HG02678 (cell line): Measurements from ENCODE around the gene ALDH1B1.
"Not testable (repeated sequence)": the region's sequence is repeated elsewhere in the genome, so short reads cannot be mapped to it uniquely, and the experiment has no call there.

Experiments used
- ATAC-seq: cut with Tn5 transposase; IDR thresholded peaks from one replicate; pipeline ENCODE4 v1.9.1; 2021; ENCODE audit warnings: mild to moderate bottlenecking, moderate library complexity; ENCODE audit not compliant: unreplicated experiment

Gene ALDH1B1

GRCh38 chr9:38360839-38361472, 31.5 kb upstream of the ALDH1B1 start:
- ATAC-seq = no peak

DNA sequence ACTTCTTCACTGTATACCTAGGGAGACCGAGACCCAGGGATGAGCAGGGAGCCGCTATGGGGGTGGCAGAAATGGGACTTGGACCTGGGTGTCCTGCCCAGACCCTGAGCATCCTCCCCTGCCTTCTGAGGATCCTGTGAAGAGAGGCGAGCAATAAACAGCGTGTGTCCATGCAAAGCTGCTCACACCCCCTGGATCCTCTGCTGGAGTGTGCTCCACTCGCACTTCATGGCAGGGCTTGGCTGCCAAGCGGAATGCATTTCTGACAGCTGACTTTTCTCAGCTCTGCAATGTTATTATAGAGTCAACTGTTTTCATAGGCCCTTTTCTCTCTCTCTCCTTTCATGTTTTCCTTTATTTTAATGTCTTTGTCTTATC, 31.0 kb upstream of the ALDH1B1 start:
- ATAC-seq = no peak

DNA sequence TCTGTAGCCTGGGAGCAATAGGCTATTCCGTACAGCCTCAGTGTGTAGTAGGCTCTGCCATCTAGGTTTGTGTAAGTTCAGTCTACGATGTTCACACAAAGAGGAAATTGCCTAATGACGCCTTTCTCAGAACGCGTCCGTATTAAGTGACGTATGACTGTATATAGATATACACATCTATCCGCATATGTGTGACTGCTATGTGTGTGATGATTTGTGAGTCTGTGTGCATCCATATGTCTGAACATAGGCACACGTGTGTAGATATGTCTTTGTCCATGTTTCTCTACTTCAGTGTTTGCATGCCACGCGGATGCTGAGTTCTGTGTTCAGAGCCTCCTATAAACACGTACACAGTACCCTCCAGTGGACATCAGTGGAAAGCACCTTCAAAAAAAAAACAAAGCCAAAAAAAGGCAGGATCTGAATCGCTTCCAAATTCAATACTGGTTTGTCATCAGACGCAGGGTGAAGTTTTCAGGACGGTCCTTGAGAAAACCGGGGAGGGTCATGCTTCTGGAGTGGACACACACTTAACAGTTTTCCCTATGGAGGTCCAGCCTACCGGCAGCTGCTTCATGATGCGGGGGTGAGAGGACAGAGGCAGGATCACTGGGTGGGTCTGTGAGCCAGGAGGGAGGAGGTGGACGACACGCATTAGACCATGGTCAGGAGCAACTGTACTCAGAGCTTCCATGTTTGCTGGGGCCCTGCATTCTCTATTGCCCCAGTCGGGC, 29.5 kb upstream of the ALDH1B1 start:
- peak; percentile 54 for ATAC-seq

DNA sequence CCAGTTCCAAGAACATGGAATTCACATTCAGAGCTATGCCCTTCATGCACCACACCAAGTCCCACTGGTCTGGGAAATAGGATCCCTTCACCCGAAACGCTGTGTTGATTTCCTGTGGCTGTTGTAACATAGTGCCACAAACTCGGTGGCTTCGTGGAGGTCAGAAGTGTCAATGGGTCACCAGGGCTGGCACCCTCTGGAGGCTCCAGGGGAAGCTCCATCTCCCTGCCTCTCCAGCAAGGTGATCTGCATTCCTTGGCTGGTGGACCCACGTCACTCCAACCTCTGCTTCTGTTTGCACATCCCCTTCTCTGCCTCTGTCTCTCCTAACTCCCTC, 28.9 kb upstream of the ALDH1B1 start:
- no peak for ATAC-seq

DNA sequence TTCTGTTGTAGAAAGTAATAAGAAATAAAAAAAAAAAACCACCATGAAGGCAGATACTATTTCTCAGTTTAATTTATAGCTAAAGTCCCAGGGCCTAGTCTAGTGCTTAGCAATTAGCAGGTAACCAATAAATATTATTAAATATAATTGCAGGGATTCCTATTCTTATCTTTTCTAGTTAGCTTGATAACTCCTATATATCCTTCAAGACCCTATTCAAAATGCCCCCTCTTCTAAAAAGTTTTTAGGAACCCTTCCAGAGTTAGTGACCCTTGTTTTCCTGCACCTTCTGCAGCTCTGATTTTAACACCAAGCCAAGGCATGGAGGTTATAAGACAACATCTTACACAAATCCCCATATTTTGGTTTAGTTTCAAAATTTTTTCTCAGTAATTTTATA, 24.6 kb upstream of the ALDH1B1 start:
- ATAC-seq = no peak

DNA sequence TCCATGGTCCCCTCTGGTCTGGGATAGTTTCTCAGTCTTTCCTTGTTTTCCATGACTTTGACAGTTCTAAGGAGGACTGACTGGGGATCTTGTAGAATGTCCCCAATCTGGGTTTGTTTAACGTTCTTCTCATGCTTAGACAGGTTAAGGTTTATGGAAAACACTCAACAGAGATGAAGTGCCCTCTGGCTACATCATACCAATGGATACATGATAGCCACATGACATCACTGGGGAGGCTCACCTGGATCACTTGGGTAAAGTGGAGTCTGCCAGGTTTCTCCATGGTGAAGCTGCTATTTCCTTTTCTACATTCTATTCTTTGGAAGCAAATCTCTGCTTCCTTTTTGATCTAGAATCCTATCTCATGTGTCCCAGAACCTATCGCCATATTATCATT, 23.8 kb upstream of the ALDH1B1 start:
- no peak for ATAC-seq

DNA sequence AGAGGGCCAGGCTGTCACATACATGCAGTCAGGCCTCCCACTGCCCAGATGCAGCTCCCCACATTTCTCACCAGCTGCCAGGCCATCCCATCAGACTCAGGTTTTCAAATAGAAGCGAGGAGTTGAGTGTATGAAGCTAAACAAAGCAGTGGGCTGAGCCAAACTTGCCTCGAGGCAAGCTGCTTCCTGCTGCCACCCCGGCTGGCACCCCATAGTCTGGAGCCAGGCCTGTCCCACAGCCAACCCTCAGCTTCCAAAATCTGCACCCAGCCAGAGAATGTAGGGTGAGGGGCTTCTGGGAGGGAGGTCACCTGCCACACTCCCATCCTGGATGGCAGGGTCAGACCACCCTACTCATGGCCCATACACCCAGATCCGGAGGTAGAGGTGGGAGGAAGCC, 22.3 kb upstream of the ALDH1B1 start:
- no peak for ATAC-seq

DNA sequence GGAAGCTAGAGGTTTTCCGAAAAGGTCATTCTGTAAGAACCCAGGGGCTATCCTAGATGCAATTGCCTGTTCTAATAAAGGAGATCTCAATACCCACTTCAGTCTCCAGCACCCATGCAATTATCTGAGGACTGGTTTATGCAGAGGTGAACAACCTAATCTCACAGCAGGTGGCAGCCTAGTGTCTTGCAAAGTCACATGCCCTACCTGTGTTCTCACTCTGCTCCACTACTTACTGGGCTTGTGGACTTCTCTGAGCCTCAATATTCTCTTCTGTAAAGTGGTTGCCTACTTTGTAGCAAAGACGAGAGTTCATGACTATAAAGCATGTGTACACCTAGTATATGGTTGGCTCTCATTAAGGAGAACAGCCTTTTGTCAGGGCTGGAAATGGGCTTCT, 21.0 kb upstream of the ALDH1B1 start:
- ATAC-seq = peak; percentile 75

GRCh38 chr9:38372762-38373619, 19.5 kb upstream of the ALDH1B1 start:
- no peak for ATAC-seq

DNA sequence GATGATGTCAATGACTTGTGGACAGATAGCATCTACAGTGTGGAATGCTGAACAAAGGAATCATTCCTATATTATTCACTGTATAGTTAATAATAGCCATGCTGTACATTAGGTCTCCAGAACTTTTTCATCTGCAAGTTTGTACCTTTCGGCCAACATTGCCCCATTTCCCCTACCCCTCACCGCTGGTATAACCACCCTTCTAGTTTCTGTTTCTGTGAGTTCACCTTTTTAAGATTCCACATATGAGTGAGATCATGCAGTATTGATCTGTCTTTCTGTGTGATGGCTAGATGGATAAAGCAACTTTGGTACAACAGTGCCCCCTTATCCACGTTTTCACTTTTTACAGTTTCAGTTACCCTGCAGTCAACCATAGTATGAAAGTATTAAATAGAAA, 18.8 kb upstream of the ALDH1B1 start:
- no peak for ATAC-seq

DNA sequence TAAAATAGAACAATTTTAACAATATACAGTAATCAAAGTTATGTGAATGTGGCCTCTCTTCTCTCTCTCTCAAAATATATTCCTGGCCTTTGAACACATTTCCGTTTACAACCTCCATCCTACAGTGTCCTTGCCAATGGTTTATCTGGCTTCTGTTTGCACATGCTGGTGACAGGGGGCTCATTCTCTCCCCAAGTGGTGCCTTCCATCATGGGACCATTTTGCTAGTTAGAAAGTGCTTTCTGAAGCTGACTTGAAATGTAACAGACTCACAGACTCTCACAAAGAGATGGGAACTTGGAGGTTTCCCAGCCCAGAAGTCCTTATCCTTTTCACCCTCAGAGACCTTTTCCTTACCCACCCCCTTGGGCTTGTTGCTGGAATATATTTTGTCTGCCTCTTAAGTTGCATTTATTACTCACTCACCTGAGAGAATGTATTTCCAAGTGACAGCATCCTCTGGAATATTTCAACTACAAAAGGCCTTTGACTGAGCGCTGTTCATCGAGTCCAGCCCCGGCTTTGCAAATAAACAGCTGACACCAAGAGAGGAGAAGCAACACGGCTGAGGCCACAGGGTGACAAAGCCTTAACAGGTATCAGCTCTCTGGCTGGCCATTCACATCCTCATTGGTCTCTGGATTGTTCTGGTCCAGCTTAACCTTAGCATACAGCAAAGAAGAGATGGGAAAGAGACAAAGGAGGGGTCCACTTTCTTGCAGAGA, 17.5 kb upstream of the ALDH1B1 start:
- ATAC-seq = no peak

DNA sequence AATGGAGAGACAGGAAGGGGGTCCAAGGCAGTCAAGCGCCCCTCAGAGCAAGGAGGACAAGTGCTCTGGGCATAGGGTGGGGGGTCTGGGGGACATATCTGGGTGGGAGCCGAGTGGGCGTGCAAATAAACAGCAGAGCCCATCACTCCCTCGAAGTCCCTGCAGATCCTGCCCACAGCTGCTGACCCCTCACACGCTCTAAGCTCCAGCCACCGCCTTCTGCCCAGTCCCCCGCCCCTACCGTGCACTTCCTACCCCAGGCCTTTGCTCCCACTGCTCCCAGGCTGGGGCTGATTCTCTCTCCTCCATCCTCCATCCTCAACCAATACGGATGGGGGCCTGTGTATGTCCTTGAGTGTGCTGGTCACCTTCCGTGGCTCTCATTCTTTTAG, 16.9 kb upstream of the ALDH1B1 start:
- ATAC-seq = no peak

DNA sequence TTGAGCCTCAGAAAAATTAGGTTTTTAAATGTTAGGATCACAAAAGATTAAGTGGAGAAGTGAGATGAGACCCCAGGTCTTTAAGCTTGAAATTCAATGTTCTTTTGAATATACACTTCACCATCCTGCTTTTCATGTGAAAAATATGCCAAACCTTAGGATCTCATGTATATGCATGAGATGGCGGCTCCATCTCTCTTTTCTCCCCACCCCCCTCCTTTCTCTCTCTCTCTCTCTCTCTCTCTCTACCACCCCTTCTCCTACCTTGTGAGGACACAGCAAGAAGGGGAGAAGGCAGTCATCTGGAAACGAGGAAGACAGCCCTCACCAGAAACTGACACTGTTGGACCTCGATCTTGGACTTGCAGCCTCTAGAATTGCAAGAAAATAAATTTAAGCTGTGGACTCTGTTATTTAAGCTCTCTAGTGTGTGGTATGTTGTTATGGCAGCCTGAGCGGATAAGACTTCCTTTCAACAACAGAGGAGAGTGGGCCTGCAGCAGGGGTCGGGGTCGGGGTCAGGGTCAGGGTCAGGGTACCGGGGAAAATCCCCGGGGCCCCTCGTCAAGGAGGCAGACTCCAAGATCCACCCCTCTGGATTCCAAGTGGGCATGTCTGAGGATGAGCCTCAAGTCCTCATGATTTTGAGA, 16.4 kb upstream of the ALDH1B1 start:
- ATAC-seq = no peak

- ATAC-seq = not testable (repeated sequence)
These were observed 15.0 kb upstream of the ALDH1B1 start for GRCh38 chr9:38377336-38378083.

DNA sequence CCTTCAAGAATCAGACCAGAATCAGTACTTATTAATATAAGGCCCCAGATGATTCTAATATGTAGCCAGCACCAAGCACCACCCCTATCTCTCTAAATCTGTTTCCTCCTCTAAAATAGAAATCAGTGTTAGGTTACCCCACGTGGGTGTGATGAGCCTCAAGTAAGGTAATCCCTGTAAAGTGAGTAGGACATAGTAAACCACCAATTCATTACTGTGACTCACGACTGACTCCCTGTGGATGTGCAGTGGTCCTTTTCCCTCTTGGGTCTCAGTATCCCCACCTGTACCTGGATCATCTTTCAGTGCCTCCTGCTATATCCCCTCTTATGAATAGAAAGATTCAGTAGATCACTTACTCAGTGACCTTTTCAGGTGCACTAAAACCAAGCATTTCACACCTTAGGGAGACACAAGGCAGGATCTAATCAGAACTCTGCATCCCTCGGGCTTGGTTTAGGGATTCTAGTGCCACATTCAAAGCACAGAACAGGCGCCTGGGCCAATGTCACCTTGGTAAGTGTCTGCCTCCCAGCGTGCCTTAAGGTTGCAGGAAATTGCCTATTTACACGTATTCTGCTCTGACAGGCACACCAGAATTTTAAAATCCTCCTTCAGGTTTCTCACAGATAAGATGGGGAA, 12.2 kb upstream of the ALDH1B1 start:
- ATAC-seq = no peak

DNA sequence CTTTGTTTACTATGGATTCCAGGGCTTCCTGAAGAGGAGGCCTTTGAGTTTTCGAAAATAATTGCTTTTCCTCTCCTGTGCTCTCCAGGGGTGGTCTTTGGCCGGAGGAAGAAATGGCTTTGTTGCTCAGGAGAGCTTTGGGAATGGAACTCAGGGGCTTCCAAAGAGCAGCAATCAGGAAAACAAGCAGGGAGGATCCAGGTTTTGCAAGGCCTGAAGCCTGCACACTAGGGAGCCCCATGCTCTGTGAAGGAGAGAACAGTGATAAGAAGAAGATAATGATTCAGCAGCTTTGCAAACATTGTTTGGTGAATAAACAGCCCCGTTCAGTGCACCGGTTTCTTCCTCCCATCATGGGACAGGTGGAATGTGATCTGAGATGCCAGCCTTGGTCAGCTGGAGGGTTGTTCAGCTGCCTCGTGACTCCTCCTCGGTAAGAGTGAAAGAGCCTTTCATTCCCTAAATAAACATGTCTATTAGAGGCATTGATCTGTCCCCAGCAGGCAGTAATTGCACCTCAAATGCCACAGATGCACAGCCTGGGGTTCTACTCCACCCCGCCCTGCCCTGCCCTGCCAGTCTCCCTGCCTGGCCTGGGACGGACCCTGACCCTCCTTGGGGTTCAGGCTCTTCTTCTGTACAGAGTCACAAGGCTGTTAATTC, 11.5 kb upstream of the ALDH1B1 start:
- no peak for ATAC-seq

- ATAC-seq = no peak
These were observed 10.4 kb upstream of the ALDH1B1 start for GRCh38 chr9:38382141-38382540.

DNA sequence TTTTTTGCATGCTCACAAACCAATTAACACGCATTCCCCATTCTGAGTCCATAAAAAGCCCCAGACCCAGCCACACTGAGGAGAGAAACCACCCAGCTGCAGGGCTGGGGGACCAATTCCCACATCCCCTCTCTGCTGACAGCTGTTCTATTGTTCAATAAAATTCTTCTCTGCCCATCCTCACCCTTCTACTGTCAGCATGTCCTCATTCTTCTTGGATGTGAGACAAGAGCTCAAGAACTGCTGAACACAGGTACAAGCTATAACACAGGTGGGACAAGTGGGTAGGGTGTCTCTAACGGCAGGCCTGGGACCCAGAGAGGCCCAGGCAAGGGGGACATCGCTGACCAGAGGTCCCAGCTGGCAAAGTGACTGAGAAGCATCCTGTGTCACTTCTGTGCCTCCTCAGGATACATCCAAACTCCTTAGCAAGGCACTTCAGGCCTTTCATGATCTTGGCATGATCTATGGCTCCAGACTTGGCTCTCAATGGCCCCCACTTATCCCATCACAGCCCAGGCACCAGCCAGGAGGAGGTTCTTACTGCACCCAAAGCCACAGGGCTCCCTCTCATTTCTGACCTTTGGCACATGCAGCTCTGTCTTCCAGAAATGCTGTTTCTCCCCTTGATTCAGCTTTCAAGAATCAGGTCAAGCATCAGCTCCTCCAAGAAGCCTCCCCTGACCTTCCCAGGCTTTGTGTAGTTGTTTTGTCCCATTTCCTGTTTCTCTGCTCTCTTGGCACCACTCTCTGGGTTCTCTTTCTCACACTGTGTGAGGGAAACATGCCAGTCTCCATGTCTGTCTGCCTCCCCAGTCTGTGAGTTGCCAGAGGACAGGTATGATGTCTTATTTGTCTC, 7.3 kb upstream of the ALDH1B1 start:
- no peak for ATAC-seq
